HCT116 (cell line): Measurements from ENCODE around the gene TAF1B. TPM values are rescaled to one million over a fixed set of nuclear protein-coding genes. Genes with fewer than 3 reads are reported as not detected.

Experiments used
- ATAC-seq: fragments of 200-7000 bp; cut with Tn5 transposase; 2 replicates; pipeline ENCODE4 v1.9.1; 2020; ENCODE audit warnings: mild to moderate bottlenecking, moderate library complexity
- BruUV-seq: library from RNA; stranded (reverse); fragments of 400-500 nt; replicated peaks from 2 replicates; lab custom pipeline; 2021; lab: Mats Ljungman, UMichigan
- CTCF ChIA-PET: fragments of 300-600 bp; sonication (Branson Sonifier 250); formaldehyde crosslinking; loops from one replicate; lab custom pipeline; 2021; ENCODE audit warnings: antibody characterized with exemption; lab: Charles Lee
- POLR2A ChIA-PET: fragments of 300-600, 350-600 bp; sonication (Branson Sonifier 250); formaldehyde crosslinking; loops from one replicate; lab custom pipeline; 2021; ENCODE audit warnings: antibody characterized with exemption; lab: Charles Lee
- RAD21 ChIA-PET, 2 experiments: fragments of 300-600 bp; sonication (Branson Sonifier 250); formaldehyde crosslinking; loops; one replicate each; lab custom pipeline; 2023; ENCODE audit warnings: low total read pairs in 2 of 2; ENCODE audit not compliant: uncharacterized antibody in 2 of 2, unreplicated experiment in 2 of 2, low non-redundant PET in 1 of 2; lab: Charles Lee
- DNase-seq: peaks from one replicate; pipeline ENCODE4 v3.0.0-alpha.2; 2010; ENCODE audit warnings: low read depth, low spot score
- H2AFZ ChIP-seq: fragments of 200-600 bp; shearing (Covaris generic), sonication (generic); 2 replicates; pipeline ENCODE4 v1.6.1; 2017; ENCODE audit warnings: low read depth, mixed run types, mixed read lengths, antibody characterized with exemption, low read length; ENCODE audit not compliant: poor library complexity, severe bottlenecking
- H3K27ac ChIP-seq: 2 replicates; pipeline ENCODE4 v1.5.1; 2012; ENCODE audit warnings: low read depth, low read length
- H3K27me3 ChIP-seq: fragments of 200-600 bp; sonication (generic); 2 replicates; pipeline ENCODE4 v1.6.1; 2016; ENCODE audit warnings: mixed run types, low read length, mixed read lengths; ENCODE audit not compliant: insufficient read depth
- H3K36me3 ChIP-seq, 2 experiments: fragments of 200-500 bp in 1 of 2; fragments of 200-600 bp in 1 of 2; sonication (Bioruptor generic) in 1 of 2; sonication (generic) in 1 of 2; 2 replicates each; pipeline versions ENCODE4 v1.5.1 to v1.6.1; 2014 to 2016; ENCODE audit warnings: low read length in 2 of 2, inconsistent platforms in 1 of 2, mixed read lengths in 1 of 2, mixed run types in 1 of 2; ENCODE audit not compliant: insufficient read depth in 2 of 2, control insufficient read depth in 1 of 2
- H3K4me1 ChIP-seq, 2 experiments: fragments of 200-600 bp in 1 of 2; sonication (generic) in 1 of 2; 2 replicates each; pipeline versions ENCODE4 v1.5.1 to v1.6.1; 2012 to 2017; ENCODE audit warnings: low read length in 2 of 2, inconsistent platforms in 1 of 2, mild to moderate bottlenecking in 1 of 2, mixed read lengths in 1 of 2, mixed run types in 1 of 2, moderate library complexity in 1 of 2; ENCODE audit not compliant: insufficient read depth in 2 of 2, control insufficient read depth in 1 of 2
- H3K4me2 ChIP-seq: fragments of 200-600 bp; sonication (generic); 2 replicates; pipeline ENCODE4 v1.6.1; 2017; ENCODE audit warnings: mixed run types, low read length, mixed read lengths
- H3K4me3 ChIP-seq, 2 experiments: fragments of 200-600 bp in 1 of 2; sonication (generic) in 1 of 2; replicated peaks in 1 of 2; 2 replicates each; pipeline ENCODE4 v1.5.1; 2011 to 2016; ENCODE audit warnings: low read length in 2 of 2, control low read depth in 1 of 2, low read depth in 1 of 2, mild to moderate bottlenecking in 1 of 2, mixed read lengths in 1 of 2, mixed run types in 1 of 2
- H3K79me2 ChIP-seq: fragments of 200-600 bp; sonication (generic); 2 replicates; pipeline ENCODE4 v1.6.1; 2017; ENCODE audit warnings: mild to moderate bottlenecking, mixed run types, low read length, moderate library complexity, mixed read lengths; ENCODE audit not compliant: insufficient read depth
- H3K9ac ChIP-seq: fragments of 200-600 bp; sonication (generic); 2 replicates; pipeline ENCODE4 v1.6.1; 2016; ENCODE audit warnings: low read length, mixed read lengths
- H3K9me2 ChIP-seq: fragments of 200-600 bp; sonication (generic), shearing (Covaris generic); 2 replicates; pipeline ENCODE4 v1.6.1; 2017; ENCODE audit warnings: mixed run types, mild to moderate bottlenecking, moderate library complexity; ENCODE audit not compliant: insufficient read depth
- H3K9me3 ChIP-seq, 2 experiments: fragments of 200-500 bp in 1 of 2; fragments of 200-600 bp in 1 of 2; sonication (Bioruptor generic) in 1 of 2; sonication (generic) in 1 of 2; 2 replicates each; pipeline ENCODE4 v1.6.1; 2014 to 2017; ENCODE audit warnings: low read length in 2 of 2, mixed read lengths in 2 of 2, inconsistent platforms in 1 of 2, low read depth in 1 of 2, mild to moderate bottlenecking in 1 of 2, mixed run types in 1 of 2, moderate library complexity in 1 of 2; ENCODE audit not compliant: control insufficient read depth in 1 of 2, insufficient read depth in 1 of 2
- H4K20me1 ChIP-seq: fragments of 200-600 bp; sonication (generic), shearing (Covaris generic); 2 replicates; pipeline ENCODE4 v1.6.1; 2017; ENCODE audit warnings: mixed run types, mild to moderate bottlenecking, moderate library complexity; ENCODE audit not compliant: insufficient read depth
- EZH2phosphoT487 ChIP-seq: fragments of 200-600 bp; IDR thresholded peaks from 2 replicates; pipeline ENCODE4 v1.6.1; 2018; ENCODE audit warnings: antibody characterized with exemption, borderline replicate concordance
- RAD21 ChIP-seq: IDR thresholded peaks from 2 replicates; pipeline ENCODE4 v1.6.1; 2012; ENCODE audit warnings: low read depth, mild to moderate bottlenecking
- REST ChIP-seq: IDR thresholded peaks from 2 replicates; pipeline ENCODE4 v1.6.1; 2012; ENCODE audit warnings: low read depth
- SIN3A ChIP-seq: IDR thresholded peaks from 2 replicates; pipeline ENCODE4 v1.6.1; 2012; ENCODE audit warnings: low read depth
- SP1 ChIP-seq: IDR thresholded peaks from 2 replicates; pipeline ENCODE4 v1.6.1; 2012; ENCODE audit warnings: low read depth
- intact Hi-C: fragments of 100-400 bp; cut with micrococcal nuclease; formaldehyde crosslinking; loops from 2 replicates; pipeline ENCODE4 v1.10.0; 2022
- total RNA-seq: library from RNA; stranded (reverse); gene quantifications from one replicate; pipeline ENCODE4 v1.2.1, GENCODE V29; 2021; ENCODE audit not compliant: unreplicated experiment

The TAF1B gene
- total RNA-seq, 1 experiment from 2014 or later, result 27.9 TPM

- TF ChIP-seq REST (no peak), SP1 (no peak), SIN3A (no peak), EZH2phosphoT487 (no peak), RAD21 (no peak)
- Histone ChIP-seq H3K79me2 (no peaks in the 10 kb centered on the region), H3K9me3 (no peaks in the 10 kb centered on the region), H3K27me3 (no peaks in the 10 kb centered on the region), H4K20me1 (no peaks in the 10 kb centered on the region), H3K4me3 (no peak overlapping the region), H3K4me2 (no peak overlapping the region), H3K4me1 (peaks cover 0 to 6% of the 10 kb centered on the region in 2 experiments; a peak in 2 of 4 replicates), H3K36me3 (no peaks in the 10 kb centered on the region), H3K9ac (no peak overlapping the region), H3K9me2 (no peaks in the 10 kb centered on the region), H3K27ac (no peak overlapping the region), H2AFZ (no peak overlapping the region)
- RAD21 ChIA-PET, result no interaction called here
- intact Hi-C loops, result no loop called here
- BruUV-seq, result no TSS peak
- POLR2A ChIA-PET, result no interaction called here
- CTCF ChIA-PET, result no interaction called here
- no peak for ATAC-seq
- DNase-seq, result no peak
Observed at GRCh38 chr2:9941196-9941995, 98.1 kb downstream of the TAF1B start.
